GM19455 (cell line): ENCODE measurements around the gene TEAD4.
"Not testable (repeated sequence)": the region's sequence is repeated elsewhere in the genome, so short reads cannot be mapped to it uniquely, and the experiment has no call there.

ENCODE experiments used
- ATAC-seq: cut with Tn5 transposase; IDR thresholded peaks from one replicate; pipeline ENCODE4 v1.9.1; 2021; ENCODE audit not compliant: unreplicated experiment

The TEAD4 gene

GRCh38 chr12:3045494-3045893 is 86.3 kb downstream of the TEAD4 start:
- no peak for ATAC-seq

- no peak for ATAC-seq
Measured at GRCh38 chr12:3045989-3046388, 86.8 kb downstream of the TEAD4 start.

- ATAC-seq: no peak
Measured at GRCh38 chr12:3046441-3047200, 87.4 kb downstream of the TEAD4 start.

GRCh38 chr12:3047961-3048360 is 88.8 kb downstream of the TEAD4 start:
- no peak for ATAC-seq

DNA sequence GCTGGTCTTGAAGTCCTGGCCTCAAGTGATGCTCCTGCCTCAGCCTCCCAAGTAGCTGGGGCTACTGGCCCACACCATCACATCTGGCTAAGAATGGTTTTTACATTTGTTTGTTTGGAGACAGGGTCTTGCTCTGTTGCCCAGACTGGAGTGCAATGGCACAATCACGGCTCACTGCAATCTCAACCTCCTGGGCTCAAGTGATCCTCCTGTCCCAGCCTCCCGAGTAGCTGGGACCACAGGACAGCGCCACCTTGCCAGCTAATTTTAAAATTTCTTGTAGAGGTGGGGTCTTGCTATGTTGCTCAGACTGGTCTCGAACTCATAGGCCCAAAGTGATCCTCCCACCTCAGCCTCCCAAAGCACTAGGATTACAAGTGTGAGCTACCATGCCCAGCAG is 89.3 kb downstream of the TEAD4 start:
- no peak for ATAC-seq

GRCh38 chr12:3049176-3049575 is 90.0 kb downstream of the TEAD4 start:
- ATAC-seq: no peak

DNA sequence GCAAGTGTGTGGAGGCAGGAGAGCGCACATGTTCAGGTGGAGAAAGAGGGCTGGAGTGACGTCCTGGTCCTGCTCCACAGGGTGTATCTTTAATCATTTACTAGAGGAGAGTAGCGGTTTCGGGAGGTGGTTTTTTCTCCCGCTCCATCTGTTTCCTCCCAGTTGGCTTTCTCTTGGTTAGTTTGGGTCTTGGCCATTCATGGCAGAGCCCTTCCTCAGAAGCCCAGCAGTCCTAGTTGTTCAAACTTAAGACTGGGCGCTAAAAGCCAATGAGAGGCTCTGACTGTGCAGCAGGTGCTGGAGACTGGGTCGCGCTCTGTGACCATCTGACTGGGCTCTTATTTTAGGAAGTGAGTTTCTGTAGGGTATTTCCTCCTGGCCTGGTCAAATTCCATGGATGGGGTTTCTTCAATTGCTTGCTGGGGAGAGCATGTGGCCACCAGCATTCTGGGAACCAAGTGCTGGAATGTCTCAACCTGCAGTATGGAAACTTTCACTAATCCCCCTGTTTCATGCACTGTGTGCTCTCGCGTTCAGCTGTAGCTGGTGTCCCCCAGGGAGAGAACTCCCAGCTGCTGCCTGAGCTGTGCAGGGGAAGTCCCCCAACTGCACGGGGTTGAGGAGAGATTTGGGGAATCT is 90.5 kb downstream of the TEAD4 start:
- ATAC-seq: no peak

- ATAC-seq: no peak
Measured at GRCh38 chr12:3054374-3054773, 95.2 kb downstream of the TEAD4 start.

GRCh38 chr12:3055026-3055703 is 96.0 kb downstream of the TEAD4 start:
- no peak for ATAC-seq

DNA sequence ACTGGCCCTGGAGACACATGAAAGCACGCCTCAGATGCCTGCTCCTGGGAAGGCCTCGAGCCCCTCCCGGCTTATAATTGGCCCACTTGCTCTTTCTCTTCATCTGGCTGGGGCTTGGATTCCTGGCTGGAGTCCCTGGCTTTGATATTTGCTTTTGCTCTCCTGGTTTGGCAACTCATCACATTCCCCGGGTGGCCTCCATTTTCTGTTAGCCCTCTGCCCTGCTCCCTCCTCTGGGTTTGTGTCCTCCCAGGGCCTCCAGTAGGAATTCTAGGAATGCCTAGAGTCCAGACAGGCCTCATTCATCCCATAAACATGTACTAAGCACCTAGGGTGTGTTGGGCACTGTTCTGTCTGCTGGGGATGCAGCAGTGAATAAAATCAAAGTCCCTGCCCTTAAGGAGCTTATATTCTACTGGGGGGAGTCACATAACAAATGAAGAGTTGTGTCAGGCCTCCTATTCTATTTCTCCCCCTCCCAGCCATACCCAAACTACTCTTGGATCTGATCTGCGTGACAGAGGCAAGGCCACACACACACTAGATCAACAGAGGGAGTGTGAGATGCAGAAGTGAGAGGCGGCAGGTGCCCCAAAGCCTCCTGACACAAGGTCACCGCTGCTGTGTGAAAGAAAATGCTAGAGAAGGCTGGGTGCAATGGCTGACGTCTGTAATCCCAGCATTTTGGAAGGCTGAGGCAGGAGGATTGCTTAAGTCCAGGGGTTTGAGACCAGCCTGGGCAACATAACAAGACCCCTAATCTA is 96.7 kb downstream of the TEAD4 start:
- ATAC-seq: no peak

DNA sequence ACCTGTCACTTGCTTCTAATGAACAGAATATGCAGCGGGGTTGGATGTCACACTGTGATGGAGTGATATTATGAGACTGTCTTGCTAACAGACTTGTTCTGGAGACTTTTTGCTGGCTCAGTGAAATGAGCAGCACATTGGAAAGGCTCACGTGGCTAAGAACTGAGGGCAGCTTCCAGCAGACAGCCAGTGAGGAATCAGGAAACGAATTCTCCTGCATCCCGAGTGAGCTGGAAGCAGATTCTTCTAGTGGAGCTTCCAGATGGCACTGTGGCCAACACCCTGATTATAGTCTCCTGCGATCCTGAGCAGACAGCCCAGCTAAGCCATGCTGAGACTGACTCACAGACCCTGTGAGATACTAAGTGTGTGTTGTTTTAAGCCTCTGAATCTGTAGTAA is 101.9 kb downstream of the TEAD4 start:
- ATAC-seq: no peak

DNA sequence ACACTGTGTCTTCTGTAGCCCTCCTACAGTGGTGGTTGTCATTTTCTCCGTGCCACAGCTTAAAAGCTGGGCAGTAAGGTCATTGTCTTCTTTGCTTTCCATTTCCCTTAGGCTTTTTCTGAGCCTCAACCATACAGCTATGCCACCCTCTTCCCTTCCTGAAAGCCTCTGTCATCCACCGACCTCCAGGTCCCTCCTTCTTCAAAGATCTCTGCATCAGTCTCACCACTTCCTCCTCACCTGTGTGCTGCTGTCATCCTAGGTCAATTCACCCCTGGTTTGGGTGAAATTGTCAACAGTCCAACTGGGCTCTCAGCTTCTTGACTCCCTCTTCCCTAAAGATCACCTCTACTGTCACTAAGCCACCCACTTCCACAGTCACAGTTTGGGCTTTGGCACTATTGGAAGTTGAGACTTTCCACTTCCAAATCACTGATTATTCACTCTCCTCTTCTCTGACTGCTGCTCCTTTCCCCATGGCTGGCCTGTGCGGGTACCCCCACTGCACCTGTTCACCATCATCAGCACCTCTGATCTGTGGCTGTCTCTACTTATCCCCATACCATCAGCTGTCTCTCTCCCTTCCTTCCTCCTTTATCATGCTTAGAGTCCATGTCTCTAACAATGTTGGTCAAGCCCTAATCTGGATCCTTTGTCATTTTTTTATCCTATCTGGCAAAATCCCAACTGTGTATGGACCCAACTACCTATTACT is 102.5 kb downstream of the TEAD4 start:
- ATAC-seq: no peak

GRCh38 chr12:3065300-3065699 is 106.1 kb downstream of the TEAD4 start:
- ATAC-seq: no peak

GRCh38 chr12:3065846-3066245 is 106.6 kb downstream of the TEAD4 start:
- ATAC-seq: not testable (repeated sequence)

GRCh38 chr12:3069714-3070113 is 110.5 kb downstream of the TEAD4 start:
- no peak for ATAC-seq

DNA sequence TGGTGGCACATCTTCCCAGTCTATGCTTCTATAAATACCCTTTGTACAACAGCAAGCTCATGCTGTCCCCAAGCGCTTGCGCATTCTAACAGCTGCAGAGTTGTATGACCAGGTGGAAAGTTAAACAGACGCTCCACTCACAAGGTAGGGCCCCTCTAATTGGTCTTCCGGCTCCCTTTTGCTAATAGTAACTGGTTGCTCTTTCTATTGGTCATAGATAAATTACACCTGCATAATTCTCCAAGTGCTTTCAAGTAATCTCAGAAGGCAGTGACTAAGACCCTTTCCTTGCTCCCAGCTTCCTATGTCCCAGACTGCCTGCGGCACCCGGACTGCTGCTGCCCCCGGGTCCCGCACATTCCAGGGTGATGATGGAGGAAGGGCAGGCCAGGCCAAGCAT is 111.9 kb downstream of the TEAD4 start:
- no peak for ATAC-seq

DNA sequence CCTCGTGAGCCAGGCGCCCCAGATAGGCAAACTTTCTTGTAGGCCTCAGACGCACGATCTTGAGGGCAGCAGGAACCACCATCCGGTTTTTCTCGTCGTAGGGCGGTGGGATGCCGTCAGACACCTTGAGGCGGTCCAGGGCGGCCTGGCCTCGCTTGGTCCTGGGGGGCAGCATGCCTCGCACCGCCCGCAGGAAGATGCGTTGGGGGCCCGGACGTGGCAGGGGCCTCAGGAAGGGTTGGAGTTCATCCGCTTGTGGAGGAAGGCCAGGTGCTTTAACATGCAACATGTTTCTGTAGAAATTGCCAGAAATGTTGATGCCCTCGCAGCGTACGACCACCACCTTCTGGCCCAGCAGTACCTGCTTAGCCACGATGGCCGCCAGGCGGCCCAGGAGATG is 112.5 kb downstream of the TEAD4 start:
- ATAC-seq: no peak

DNA sequence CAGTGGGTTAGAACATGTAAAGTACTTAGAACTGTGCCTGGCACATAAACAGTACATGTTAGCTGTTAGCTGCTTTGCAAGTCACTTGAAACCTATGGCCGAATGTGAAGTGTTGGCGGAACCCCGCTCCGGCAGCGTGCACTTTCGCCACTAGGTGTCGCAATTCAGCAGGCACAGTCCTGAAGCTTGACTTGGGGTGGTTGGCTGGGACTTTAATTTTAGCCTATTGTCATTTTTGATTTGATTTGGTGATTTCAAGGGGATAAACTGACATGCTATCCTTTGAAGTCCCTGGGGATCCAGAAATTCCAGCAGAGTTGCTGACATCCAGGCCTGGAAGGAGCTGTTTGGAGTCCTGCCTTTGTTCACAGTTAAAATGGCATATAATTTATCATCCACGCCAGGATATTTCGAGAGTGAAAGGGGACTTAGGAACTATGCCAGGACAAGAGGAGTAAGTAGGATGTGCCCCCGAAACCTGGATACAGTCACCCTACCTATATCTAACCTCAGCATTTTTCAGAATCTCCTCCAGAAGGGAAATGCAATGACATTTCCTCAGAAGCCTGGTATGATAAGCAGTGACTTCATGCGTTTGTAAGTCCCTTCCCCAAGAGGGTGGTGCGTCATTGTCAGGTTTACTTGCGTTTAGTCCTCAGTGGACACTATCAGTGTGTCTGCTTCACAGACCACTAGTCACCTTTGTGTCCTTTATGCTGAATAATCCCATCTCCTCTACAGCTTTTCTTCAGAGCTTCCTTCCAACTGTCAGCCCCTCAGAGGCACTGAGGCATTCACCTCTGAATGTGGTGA is 114.4 kb downstream of the TEAD4 start:
- no peak for ATAC-seq

GRCh38 chr12:3075315-3075714 is 116.1 kb downstream of the TEAD4 start:
- ATAC-seq: no peak
